Measurements from ENCODE around the gene ACACA.

Gene ACACA

DNA sequence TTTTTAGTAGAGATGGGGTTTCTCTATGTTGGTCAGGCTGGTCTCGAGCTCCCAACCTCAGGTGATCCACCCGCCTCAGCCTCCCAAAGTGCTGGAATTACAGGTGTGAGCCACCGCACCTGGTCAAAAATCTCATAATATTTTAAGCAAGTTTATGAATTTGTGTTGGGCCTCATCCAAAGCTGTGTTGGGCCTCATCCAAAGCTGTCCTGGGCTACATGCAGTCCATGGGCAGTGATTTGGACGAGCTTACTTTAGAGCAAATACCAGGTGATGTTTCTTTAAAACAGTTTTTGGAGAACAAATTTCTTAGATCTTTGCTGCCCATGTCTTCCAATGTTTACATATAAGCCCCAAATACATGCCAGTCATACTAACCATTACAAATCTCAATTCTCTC is 115.3 kb downstream of the ACACA start:
- DNase-seq (ENCODE audit: low spot score), result no peak

DNA sequence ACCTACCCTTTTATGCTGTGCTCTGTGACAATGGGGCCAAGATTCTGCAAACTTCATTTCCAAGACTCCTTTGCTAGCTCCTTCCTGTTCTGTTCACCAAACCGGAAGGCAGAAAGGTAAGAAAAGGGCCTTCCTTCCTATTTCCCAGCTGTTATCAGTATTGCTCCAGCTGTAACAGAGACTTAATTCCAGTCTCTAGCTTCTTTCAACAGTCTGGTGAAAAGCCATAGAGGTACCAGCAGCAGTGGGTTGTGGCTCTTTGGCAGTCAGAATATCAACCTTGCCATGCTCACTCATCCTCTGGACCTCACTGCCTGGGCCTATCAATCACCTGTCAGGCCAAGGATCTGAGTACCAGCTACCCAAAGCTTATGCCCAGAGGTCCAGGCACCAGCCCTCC is 120.2 kb downstream of the ACACA start:
- no peak for DNase-seq (ENCODE audit: low spot score)

DNA sequence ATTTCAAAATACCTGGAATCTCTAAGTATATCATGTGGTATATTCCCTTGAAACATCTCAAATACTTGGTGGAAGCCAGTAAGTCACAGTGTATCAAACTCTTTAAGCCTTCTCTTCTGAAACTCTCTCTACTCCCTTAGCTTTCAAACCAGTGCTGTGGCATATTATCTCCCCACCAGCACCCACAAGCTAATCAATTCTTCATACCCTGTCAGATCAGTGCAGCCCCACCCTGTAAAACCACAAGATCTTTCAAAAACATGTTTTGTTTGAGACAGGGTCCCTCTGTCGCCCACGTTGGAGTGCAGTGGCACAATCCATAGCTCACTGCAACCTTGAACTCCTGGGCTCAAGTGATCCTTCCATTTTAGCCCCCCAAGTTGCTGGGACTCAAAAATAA is 122.4 kb downstream of the ACACA start:
- no peak for DNase-seq (ENCODE audit: low spot score)

DNA sequence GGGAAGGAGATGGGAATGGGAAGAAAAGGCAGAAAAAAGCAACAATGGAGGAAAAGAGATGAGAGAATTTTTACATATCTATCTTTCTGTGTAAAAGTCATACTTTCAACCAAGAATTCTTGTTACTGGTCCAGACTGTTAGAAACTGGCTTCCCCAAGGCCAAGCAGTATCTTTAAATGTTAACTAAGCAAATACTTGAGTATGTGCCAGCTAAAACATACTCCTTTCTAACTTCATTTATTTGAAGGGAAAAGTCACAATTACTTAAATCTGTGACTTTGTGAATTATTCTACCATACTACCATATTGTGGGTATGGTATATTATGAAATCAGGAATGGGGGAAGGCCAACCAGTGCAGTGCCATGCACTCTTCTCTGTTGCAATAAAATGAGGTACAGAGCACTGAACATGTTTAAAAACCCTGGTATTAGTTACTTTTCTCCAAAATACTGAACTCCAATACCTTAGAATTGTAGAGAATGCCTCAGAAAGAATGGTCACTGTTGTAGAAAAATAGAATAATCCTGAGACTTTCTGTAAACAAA is 123.1 kb downstream of the ACACA start:
- no peak for DNase-seq (ENCODE audit: low spot score)

DNA sequence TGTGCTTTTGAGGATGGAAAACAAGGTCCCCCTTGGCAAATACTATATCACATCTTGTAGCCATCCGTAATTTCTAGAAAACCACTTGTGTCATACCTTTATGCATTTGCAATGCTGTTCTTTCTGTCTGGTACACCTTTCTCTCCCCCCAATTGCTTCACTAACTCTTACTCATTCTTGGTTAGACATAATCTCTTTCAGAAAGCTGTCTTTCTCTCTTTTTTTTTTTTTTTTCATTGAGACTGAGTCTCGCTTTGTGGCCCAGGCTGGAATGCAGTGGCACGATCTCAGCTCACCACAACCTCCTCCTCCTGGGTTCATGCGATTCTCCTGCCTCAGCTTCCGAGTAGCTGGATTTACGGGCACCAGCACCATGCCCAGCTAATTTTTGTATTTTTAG is 125.8 kb downstream of the ACACA start:
- no peak for DNase-seq (ENCODE audit: low spot score)

DNA sequence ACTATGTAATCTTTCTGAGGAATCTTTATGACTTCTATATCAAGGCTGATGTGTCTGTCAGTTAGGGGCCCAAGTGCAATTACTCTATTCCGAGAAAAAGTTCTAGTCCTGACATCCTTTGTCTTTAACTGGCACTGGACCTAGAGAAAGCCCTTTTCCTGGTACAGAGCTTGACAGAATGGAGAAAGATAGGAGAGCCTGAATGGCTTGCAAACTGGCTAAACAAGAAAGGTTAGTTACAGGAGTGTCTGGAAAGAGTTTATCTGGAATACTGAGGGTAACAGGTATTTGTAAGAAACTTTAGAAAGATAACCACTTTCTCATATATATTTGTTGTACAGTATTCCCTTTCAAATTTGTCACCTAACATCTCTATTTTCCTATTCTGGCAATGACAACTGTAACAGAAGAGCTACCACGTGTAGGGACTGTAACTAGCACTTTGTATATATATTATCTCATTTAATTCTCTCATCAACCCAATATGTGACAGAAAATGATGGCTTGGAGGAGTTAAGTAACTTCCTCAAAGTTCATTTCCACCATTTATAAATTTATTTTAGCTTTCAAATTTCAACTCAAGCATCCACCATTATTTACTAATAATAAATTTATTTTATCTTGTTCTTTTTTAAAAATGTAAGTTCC is 128.3 kb downstream of the ACACA start:
- no peak for DNase-seq (ENCODE audit: low spot score)

DNA sequence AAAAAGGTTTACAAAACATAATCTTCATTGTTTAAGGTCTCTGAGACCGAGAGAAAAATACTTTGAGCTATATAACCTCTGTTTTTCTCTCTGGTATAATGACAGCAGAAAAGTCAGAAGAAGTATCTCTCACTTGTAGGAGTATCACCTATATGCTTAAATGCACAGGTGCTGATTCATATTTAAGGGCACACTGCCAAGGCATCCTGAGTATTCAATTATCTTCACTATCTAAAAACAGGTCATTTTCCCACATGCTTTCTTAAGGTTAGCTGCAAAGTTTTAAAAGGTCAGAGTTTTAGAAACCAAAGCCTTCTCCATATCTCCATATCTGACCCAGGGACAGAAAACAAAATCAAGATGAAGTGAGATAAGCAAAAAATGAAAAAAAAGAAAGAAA is 130.2 kb downstream of the ACACA start:
- no peak for DNase-seq (ENCODE audit: low spot score)

DNA sequence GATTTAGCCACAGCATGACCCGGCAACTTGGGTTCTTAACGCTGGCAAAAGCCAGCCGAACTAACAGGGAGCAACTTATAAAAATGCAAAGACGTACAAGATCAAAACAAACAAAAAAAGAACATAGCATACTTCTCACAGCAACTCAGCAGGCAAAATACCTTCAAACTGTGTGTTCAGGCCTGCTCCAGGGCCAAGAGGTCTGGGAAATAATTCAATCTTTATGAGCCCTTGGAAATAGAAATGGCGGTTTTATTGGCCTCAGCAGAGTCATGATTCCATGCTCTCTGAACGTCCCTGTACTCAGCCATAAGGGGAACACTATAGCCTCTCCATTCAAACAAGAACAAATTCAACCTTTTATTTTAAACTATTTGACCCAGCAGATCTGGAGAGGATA is 132.2 kb downstream of the ACACA start:
- DNase-seq (ENCODE audit: low spot score), result no peak

DNA sequence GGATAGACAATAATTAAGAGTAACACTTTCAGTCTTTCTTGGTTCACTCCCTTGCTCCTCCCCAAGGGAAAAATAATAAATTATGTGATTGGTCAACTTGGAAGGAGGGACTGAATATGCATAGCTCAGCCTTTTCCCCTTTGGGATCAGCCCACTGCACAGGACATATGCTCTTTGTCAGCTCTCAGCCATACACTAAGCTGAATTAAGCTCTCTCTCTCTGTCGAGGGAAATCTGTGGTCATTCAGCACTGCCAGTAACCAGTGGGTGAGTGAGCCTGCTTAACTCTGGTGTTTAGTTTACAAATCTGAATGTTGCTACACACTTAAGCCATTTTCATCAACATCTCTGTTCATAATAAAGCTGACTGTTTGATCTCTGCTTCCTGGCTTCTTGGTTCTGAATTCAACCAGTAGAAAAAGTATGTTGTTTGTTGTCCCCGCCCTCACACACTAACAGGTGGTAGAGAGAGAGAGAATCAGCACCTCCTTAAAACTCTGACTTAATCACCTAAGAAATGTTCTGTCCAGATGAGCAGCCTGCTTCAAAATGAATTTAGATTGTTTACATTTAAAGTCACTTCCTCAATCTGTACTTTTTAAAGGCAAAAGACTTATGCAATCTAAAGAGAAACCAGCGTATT is 133.1 kb downstream of the ACACA start:
- no peak for DNase-seq (ENCODE audit: low spot score)

DNA sequence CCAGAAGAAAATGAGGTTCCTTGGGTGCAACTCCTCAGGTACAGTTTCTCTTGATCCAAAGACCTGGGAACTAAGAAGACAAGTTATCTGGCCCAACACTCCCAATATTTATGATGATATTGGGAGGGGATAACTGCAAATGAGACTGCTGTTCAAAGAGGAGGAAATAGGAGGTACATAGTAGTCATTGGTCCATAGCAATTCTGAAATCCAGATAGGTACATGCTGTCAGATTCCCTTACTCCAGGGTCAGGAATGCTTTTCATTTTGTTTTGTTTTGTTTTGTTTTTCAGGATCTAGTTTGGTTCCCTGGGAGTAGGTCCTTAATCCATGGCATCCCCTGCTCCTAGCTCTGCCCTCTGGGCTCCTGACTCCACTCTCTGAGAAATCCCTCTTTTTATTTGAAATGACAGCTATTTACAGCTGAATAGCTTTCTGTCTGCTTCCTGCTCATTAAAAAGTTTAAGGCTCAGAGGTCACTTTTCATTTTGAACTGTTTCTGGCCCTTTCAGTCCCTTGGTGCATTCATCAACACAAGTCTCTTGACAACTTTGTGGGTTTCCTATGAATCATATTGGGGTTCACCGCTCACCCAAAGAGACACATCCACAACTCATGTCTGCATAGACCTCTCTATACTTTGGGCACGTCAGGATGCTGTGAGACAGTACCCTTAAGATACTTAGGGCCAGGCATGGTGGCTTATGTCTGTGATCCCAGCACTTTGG is 141.0 kb downstream of the ACACA start:
- no peak for DNase-seq (ENCODE audit: low spot score)

DNA sequence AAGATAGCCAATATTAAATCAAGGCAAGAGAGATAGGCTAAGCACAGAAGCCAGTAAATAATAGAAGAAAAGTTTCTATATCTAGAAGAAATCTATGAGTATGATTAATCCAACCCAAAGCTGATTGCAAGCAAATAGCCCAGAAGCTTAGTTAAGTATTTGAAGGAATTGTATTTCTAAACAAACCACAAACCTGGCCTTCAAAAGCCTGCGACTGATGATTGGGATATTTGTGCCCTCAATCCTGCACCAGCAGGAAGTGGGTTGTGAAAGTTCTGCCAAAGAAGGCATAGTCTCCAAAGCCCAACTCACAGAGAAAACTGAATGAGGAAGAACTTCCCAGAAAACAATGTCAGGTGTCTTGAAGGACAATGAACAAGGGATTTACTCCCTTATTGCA is 145.3 kb downstream of the ACACA start:
- no peak for DNase-seq (ENCODE audit: low spot score)

DNA sequence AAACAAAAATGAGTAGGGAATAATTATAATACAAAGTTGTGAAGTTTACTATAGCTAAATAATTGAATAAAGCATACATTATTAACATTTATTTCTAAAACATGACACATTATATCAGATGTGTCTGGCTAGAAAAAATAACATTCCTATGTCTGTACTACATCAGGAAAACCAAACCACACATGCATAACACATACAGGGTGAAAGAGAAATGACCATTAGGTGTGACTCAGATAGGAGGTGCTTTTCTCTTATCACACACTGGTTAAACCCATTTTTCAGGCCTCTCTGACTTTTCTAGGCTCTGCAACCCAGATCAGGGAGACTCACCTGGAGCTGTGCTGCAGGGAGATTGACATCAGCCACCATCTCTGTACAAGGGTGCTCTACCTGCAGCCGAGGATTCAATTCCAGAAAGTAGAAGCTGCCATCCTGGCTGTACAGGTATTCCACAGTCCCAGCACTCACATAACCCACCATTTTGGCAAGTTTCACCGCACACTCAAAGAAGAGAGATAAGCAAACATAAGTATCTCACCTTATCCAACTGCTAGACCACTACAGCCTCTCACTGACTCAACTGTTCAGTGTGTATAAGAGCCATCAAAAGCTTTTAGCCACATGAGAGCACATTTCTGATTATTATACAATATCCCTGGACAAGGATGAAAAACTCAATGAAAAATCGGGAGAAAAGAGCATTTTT is 147.5 kb downstream of the ACACA start:
- DNase-seq (ENCODE audit: low spot score), result no peak

DNA sequence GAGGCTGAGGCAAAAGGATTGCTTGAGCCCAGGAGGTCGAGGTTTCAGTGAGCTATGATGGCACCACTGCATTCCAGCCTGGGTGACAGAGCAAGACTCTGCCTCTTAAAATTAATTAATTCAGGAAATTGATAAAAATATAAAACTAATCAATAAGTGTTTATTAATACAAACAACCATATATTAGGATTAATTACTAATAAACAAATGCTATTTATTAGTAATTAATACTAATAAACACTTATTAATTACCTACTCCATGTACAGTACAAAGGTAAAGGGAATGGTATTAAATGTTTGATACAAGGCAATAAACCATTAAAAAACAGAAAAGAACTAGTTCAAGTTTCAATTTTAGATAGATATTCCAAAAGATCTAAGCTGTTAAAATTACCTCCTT is 150.0 kb downstream of the ACACA start:
- no peak for DNase-seq (ENCODE audit: low spot score)

DNA sequence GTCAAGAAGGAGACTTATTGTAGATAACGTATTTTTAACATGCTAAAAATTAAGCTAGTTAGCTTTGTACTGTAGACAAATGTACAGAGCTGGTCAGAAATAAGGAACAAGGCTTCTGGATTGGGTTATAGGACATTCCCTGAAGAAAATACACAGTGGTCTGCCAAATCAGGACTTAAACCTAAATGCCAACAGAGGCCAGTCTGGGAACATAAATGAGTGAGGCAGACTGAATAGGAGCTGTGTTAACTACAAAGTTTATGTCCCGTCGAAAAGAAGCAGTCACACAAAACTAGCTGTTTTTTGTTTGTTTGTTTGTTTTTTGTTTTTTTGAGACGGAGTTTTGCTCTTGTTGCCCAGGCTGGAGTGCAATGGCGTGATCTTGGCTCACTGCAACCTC is 151.2 kb downstream of the ACACA start:
- DNase-seq (ENCODE audit: low spot score), result peak; percentile 64

DNA sequence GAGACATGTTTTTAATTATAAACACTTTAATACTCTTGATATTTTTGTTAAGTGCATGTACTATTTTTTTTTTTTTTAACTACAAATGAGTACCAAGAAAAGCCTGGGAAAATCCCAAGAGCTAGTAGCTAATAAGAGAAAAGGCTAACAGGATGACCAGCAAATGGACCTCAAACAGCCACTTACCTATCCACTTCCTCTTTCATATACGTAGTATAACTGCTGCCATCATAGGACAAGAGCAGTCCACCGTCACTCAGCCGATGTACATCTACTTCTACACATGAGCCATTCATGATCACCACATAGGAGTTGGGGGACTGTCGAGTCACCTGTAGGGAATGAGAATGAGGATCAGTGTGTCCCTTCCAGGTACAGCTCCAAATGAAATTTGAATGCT is 158.8 kb downstream of the ACACA start:
- no peak for DNase-seq (ENCODE audit: low spot score)

DNA sequence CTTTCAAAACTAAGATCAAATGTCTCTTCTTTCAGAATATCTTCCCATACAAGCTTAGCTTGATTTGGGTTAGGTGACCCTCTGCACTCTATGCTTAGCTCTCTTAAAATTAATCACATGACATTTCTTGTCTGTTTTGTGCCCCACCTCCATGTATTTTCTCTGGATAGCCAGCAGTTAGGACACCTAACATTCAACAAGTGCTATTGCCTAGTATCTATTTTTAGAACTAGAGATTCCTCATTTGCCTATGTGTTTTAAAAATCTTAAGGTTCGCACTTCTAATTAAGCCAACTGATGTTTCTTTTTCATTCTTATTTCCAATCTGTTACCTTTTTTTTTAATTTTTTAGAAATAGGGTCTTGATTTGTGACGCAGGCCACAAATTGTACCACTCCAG is 160.6 kb downstream of the ACACA start:
- no peak for DNase-seq (ENCODE audit: low spot score)

DNA sequence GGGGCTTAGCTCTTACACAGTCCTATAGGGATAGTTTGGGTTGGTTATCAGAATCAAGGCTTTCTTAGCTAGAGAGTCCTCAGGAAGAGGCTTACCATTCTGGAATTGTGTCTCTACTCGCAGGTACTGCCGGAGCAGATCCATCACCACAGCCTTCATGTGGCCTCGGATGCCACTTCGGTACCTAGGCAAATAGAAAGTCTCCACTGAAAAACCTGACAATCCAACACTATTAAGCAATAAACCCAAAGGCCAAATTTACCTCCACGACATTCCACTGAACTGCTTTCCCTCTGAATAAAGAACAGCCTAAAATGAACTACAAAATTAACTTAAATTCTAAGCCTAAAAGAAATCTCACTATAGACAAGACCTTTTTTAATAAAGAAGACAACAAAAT is 166.3 kb downstream of the ACACA start:
- DNase-seq (ENCODE audit: low spot score), result no peak

DNA sequence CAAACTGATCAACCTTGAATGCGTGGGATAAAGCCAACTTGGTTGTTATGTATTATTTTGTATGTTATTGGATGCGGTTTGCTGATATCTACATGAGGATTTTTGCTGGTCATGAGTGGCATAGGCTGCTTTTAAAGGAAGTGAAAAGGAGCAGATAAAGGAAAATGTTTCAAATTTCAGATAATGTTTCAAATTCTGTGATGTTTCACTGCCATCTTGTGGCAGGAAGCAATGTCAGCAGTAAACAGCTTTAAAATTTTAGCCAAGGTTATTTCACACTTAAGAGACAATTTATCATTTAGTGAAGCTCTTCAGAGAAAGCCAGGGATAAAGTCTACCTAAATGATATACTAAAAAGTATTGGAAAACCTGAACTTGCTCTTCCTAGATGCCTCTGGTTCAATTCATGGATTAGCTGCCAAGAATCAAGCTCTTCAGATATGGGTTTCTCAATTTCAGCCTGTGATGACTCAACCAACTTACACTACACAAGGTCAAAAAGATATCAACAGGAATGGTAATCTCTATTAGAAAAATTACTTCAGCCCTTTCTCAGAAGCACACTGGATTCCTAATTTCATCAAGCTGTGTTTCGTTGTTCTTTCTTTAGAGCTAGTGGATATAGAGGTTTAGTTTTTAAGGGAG is 166.8 kb downstream of the ACACA start:
- DNase-seq (ENCODE audit: low spot score), result peak; percentile 19

DNA sequence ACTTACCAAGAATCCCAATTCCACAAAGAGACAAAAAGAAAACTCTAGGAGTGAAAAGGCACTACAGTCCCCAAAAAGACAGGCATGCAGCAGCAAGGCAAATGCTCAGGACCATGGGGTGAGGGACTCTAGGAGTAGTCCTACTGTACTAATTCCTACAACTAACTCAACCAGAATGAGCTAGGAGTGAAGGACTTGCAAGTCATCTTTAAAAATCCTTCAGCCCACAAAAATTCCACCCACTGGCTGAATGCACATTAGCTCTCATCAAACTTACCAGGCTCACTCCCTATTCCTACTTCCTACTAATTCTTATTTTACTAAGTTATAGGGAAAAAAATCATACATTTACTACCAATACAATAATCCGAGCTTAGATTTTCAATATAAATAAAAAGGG is 172.5 kb downstream of the ACACA start:
- no peak for DNase-seq (ENCODE audit: low spot score)

DNA sequence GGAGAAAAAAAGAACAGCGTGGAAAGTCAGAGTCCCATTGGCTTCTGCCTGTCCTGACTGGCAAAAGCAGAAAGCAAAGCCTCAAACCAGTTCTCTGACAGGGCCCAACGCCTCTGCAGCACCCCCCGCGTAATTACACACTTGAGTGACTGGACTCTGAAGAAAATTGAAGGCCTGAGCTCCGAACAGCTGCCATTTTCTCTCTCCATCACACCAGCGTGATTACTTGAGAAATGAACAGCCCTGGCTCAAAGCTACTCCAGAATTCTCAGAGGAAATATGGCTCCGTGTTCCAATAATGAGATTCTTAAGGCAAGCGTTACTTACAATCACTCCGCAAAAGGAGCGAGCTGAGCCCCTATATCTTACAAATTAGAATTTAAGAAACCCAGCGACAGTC is 173.6 kb downstream of the ACACA start:
- DNase-seq (ENCODE audit: low spot score), result no peak

DNA sequence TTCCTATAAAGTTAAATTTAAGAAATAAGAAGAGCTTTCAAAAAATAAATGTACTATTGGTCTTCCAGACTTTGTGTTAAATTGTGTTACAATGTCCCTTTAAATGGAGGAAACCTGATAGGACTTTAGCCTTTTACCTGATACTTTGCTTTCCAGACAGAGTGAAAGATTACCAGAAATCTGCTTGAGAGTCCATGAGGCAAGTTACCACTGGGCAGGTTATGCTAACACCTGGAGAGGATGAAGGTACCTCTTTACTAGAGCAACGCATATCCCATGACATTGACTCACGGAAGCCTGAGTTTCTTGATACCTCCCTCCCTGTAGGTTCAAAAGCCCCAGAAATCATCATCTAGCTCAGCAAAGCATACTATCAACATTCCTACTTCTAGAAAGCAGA is 174.7 kb downstream of the ACACA start:
- DNase-seq (ENCODE audit: low spot score), result no peak

DNA sequence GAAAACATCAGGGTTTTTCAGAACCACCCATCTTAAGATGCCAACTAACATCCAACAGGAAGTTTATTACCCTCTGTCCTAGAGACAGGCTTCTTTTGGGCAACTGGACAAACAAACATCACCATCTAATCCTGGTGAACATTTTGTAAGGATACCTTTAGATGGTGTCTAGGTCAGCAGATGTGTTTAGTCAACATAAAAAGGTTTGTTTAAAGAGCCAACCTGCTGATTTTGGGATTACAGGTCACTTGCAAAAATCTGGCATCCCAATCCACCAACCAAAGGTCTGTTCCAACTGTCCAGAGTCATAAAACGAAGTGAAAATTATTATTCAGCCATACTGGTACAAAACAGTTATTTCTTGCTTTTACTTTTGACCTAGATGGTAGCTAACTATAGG is 176.0 kb downstream of the ACACA start:
- no peak for DNase-seq (ENCODE audit: low spot score)
